ENCODE results near the gene ZDHHC8. TPM values are rescaled to one million over a fixed set of nuclear protein-coding genes. Genes with fewer than 3 reads are reported as not detected.
"Not testable (repeated sequence)": the region's sequence is repeated elsewhere in the genome, so short reads cannot be mapped to it uniquely, and the experiment has no call there.

Gene ZDHHC8
- total RNA-seq, 4 donors from 2014 or later = 11.8 to 27.8 (median 16.4) TPM

DNA sequence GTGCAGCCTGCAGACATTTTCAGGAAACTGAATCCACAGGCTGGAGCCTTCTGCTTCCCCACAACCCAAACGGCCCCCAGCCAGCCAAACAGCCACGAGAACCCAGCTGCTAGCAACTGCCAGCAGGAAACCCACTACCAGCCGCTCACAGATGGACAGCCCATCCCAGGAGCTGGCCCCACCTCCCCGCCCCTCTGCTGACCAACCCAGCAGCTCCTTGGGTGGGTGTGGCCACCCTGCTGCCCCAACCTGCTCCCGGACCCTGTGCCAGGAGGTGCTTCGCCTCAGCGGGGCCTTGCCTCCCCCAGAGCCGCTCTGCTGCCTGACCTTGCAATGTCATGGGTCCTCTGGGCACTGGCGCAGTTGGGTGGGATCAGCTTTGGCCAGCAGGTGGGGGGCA, 27.5 kb downstream of the ZDHHC8 start:
- H3K9me3 ChIP-seq = no peaks in the 10 kb centered on the region
- H3K27me3 ChIP-seq = peaks cover 38% of the 10 kb centered on the region
- no peak for ATAC-seq
- H3K4me3 ChIP-seq = no peak overlapping the region
- 20 to 71% methylated on average over 1 of the region's 9 CpGs for WGBS, 2 donors (ENCODE audit: low coverage in 1 of 2)
- no peaks in the 10 kb centered on the region for H3K36me3 ChIP-seq
- TF ChIP-seq EP300 (IDR thresholded peaks at IDR 0.05) (no peak), POLR2A (IDR thresholded peaks at IDR 0.05) (no peak), CTCF (IDR thresholded peaks at IDR 0.05) (no peak), POLR2AphosphoS5 (IDR thresholded peaks at IDR 0.05) (no peak)
- H3K4me1 ChIP-seq = peaks cover 0 to 7% (median 0%) of the 10 kb centered on the region in 3 donors
- no peak overlapping the region for H3K27ac ChIP-seq

DNA sequence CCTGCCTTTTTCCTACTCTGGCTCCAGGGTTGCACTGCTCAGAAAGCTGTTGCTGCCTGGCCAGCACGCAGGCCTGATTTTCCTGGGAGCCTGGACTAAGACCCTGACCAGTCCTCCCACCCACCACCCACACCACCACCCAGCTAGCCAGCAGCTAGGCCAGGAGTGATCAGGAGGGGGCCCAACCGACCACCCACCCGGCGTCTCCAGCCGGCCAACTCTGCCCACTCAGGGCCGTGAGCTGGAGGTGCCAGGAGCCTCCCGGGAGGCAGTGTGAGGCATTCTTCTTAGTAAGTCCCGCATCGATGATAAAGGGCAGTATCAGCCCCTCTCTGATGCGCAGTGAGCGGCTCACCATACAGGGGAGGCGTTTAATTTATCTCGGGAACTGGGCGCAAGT, 27.9 kb downstream of the ZDHHC8 start:
- not testable (repeated sequence) for H3K9me3 ChIP-seq, H3K36me3 ChIP-seq, H3K4me1 ChIP-seq, H3K4me3 ChIP-seq, H3K27ac ChIP-seq, ATAC-seq
- H3K27me3 ChIP-seq = peaks cover 34% of the 10 kb centered on the region
- no CpG with 5 or more reads among the region's 14 CpGs for WGBS, 2 donors (ENCODE audit: low coverage in 1 of 2)

DNA sequence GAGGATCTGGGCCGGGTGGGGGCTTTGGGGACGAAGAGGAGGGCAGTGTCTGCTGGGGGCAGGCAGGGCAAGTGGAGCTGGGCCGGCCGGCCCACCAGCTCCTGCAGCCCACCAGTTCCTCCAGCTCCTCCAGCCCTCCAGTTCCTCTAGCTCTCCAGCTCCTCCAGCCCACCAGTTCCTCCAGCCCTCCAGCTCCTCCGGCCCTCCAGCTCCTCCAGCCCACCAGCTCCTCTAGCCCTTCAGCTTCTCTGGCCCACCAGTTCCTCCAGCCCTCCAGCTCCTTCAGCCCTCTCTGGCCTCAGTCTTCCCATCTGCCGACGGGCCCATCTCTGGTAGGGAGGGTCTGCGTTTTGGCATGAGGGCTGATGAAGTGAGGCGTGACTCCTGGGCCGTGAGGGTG, 28.4 kb downstream of the ZDHHC8 start:
- peaks cover 0 to 7% (median 0%) of the 10 kb centered on the region in 3 donors for H3K4me1 ChIP-seq
- TF ChIP-seq POLR2AphosphoS5 (IDR thresholded peaks at IDR 0.05) = no peak
- TF ChIP-seq EP300 (IDR thresholded peaks at IDR 0.05) = no peak
- TF ChIP-seq CTCF (IDR thresholded peaks at IDR 0.05) = no peak
- no peak for TF ChIP-seq POLR2A (IDR thresholded peaks at IDR 0.05)
- no peaks in the 10 kb centered on the region for H3K36me3 ChIP-seq
- H3K4me3 ChIP-seq = no peak overlapping the region
- H3K27ac ChIP-seq = no peak overlapping the region
- WGBS, 2 donors (ENCODE audit: low coverage in 1 of 2) = 83% methylated on average over 10 of the region's 10 CpGs; no CpG with 5 or more reads in 1 of the 2 donors
- H3K27me3 ChIP-seq = peaks cover 29% of the 10 kb centered on the region
- ATAC-seq = no peak
- no peaks in the 10 kb centered on the region for H3K9me3 ChIP-seq

GRCh38 chr22:20164863-20165262, 33.3 kb downstream of the ZDHHC8 start:
- Histone ChIP-seq H3K27ac (no peak overlapping the region), H3K4me1 (no peaks in the 10 kb centered on the region), H3K4me3 (no peak overlapping the region), H3K27me3 (peaks cover 15% of the 10 kb centered on the region), H3K9me3 (no peaks in the 10 kb centered on the region), H3K36me3 (no peaks in the 10 kb centered on the region)
- no CpG with 5 or more reads among the region's 11 CpGs for WGBS, 2 donors (ENCODE audit: low coverage in 1 of 2)
- ATAC-seq = no peak
- TF ChIP-seq EP300 (IDR thresholded peaks at IDR 0.05) (no peak), POLR2A (IDR thresholded peaks at IDR 0.05) (no peak), CTCF (IDR thresholded peaks at IDR 0.05) (no peak), POLR2AphosphoS5 (IDR thresholded peaks at IDR 0.05) (no peak)

GRCh38 chr22:20165421-20165820, 33.8 kb downstream of the ZDHHC8 start:
- H3K27me3 ChIP-seq = peaks cover 15% of the 10 kb centered on the region
- 78% methylated on average over 3 of the region's 12 CpGs; no CpG with 5 or more reads in 1 of the 2 donors for WGBS, 2 donors (ENCODE audit: low coverage in 1 of 2)
- no peak overlapping the region for H3K27ac ChIP-seq
- no peaks in the 10 kb centered on the region for H3K36me3 ChIP-seq
- no peak for ATAC-seq
- TF ChIP-seq EP300 (IDR thresholded peaks at IDR 0.05) = no peak
- no peak for TF ChIP-seq CTCF (IDR thresholded peaks at IDR 0.05)
- no peak for TF ChIP-seq POLR2A (IDR thresholded peaks at IDR 0.05)
- no peak for TF ChIP-seq POLR2AphosphoS5 (IDR thresholded peaks at IDR 0.05)
- no peak overlapping the region for H3K4me3 ChIP-seq
- no peaks in the 10 kb centered on the region for H3K9me3 ChIP-seq
- no peaks in the 10 kb centered on the region for H3K4me1 ChIP-seq
